ENCODE measurements around the gene FCSK.

DNA sequence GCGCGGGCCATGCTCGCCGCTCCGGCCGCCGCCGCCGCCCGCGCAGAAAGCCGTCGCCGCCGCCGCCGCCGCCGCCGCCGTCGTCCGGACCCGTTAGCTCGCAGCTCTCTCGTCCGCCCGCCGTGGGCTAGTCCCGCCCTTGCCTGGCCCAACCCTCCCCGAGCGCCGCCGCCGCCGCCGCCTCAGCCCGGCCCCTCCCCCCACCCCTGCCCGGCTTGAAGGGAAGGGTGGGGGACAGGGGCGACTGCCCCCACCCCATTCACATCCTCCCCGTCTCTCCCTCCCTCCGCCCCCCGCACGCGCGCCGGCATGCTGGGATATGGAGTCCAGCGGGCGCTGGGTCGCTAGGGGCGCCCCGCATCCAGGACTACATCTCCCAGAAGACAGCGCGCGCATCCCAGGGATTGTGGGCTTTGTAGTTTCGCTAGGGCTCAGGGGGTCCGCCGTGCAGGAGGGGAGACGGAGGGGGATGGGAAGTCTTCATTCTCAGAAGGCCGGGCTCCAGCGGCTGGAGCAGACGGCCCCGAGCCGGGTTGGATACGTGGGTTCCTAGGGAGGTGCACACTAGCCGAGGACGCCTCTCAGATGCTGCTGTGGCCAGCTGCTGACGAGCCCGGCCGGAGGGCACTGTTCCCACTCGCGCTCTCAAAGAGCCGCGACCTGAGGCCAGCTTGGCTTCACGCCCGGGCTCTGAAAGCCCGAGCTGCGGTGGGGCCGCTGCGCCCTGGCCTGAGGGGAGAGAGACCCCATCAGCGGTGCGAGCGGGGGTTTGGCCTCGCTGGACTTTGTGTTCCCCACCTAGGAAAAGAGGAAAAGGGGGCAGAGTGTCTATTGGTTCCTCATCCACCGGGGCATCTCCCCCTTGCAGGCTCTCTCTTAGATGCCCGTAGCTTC lies 15.2 kb upstream of the FCSK start, which contains the start of gene ST3GAL2:
- TF ChIP-seq, protein P1, sequence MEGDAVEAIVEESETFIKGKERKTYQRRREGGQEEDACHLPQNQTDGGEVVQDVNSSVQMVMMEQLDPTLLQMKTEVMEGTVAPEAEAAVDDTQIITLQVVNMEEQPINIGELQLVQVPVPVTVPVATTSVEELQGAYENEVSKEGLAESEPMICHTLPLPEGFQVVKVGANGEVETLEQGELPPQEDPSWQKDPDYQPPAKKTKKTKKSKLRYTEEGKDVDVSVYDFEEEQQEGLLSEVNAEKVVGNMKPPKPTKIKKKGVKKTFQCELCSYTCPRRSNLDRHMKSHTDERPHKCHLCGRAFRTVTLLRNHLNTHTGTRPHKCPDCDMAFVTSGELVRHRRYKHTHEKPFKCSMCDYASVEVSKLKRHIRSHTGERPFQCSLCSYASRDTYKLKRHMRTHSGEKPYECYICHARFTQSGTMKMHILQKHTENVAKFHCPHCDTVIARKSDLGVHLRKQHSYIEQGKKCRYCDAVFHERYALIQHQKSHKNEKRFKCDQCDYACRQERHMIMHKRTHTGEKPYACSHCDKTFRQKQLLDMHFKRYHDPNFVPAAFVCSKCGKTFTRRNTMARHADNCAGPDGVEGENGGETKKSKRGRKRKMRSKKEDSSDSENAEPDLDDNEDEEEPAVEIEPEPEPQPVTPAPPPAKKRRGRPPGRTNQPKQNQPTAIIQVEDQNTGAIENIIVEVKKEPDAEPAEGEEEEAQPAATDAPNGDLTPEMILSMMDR (conservative IDR thresholded peaks at IDR 0.05), result no peak
- TF ChIP-seq ZFX (IDR thresholded peaks at IDR 0.05), result no peak

All from C4-2B (cell line).